Stimulated activated CD8-positive, alpha-beta memory T cell treated with anti-CD3 and anti-CD28 coated beads, Interleukin-7, amount 100 ng/mL, for 48 hours (primary cell): ENCODE results near the gene ATP6V0A1.
"Not testable (repeated sequence)": the region's sequence is repeated elsewhere in the genome, so short reads cannot be mapped to it uniquely, and the experiment has no call there.

ENCODE experiments used
- DNase-seq, 2 donors: peaks; one replicate each; pipeline ENCODE4 v3.0.0-alpha.2; 2020; ENCODE audit warnings: low read depth in 1 of 2; ENCODE audit errors: extremely low read depth in 1 of 2

ATP6V0A1 gene

DNA sequence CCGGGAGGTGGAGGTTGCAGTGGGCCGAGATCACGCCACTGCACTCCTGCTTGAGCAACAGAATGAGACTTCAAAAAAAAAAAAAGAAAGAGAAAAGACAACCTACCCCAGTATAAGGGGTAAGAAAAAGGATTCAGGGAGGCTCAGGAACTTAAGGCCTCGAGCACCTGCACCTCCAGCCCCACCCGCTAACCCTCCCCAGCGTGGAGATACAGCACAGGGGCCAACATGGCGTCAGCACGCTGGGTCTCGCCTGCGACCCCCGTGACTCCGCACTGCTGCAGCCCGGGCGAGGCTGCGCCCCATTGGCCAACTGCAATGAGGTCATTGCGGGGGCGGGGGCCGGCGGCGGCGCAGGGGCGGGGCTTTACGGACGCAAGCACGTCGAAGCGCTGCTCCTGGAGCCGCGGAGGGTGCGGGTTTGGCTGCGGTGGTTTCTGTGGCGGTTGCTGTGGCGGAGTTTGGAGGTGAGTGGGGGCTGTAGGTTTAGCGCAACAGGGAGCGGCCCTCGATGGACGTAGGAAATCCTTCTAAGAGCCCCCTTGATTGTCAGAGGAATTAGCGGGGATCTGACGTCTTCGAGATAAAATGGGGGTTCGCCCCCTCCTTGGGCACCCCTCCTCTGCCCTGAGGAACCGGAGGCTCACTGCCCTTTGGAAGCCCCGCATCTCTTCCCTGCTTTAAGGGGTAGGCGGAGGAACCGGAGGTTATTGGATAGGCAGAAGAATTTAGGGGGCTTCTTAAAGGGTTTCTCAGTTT, at the start of gene ATP6V0A1:
ATP6V0A1 (plus strand) TSS at position 382 of the 759 bp plus-strand sequence. CDS start 2,017 bp downstream, outside the sequence.
- peak; percentile 81 to 91 for DNase-seq

DNA sequence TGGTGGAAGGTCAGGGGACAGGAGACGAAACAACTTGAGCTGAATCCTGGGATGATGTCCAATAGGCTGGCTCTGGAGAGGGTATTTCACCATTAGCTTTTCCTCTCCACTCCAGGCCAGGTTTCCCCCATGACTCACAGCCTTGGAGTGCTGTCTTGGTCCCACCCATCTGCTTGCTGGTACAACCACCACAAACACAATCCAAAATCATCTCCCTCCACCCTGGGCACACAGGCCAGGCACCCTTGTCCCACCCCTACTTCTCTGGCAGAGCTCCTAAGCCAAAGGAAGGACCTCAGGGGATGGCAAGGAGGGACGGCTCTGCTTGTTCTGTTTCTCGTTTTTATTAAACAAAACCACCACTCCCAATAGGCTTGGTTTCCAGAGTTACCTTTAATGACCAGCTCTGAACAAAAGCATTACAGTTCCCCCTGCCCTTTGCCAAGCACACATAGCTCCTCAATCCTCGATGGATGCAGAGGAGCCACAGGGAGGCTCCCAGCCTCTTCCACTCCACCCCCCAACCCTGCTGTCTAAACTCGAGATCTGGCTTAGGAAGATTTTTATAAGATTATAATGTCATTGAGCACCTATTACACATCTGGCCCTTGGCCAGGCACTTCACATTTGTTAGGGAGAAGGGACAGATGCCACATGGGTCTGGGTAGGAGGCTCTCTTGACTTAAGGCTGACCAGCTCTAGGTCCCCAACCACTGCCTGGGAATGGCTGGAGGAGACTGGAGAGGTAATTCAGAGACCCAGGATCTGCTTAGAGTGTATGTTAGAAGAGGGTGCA, 49.0 kb upstream of the ATP6V0A1 start:
- DNase-seq, result no peak

- DNase-seq, result no peak
Observed at GRCh38 chr17:42410319-42410685, 48.4 kb upstream of the ATP6V0A1 start.

DNA sequence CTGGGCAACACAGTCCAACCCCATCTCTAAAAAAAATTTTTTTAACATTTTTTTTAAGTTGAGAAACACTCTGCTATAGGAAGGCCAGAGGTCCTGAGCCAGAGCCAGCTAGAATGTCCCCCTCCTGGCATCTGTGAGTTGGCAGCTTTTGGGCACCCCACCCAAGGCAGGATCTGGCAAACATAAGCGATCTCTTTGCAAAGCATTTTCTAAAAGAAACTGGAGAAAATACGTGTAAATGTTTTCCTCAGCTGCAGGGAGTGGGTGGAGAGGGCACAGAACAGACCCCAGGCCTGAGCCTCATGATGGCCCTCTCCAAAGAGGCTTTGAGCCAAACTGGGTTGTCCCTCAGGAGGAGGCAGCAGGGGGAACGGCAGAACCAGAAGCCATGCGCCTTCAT, 47.3 kb upstream of the ATP6V0A1 start:
- DNase-seq, result no peak

DNA sequence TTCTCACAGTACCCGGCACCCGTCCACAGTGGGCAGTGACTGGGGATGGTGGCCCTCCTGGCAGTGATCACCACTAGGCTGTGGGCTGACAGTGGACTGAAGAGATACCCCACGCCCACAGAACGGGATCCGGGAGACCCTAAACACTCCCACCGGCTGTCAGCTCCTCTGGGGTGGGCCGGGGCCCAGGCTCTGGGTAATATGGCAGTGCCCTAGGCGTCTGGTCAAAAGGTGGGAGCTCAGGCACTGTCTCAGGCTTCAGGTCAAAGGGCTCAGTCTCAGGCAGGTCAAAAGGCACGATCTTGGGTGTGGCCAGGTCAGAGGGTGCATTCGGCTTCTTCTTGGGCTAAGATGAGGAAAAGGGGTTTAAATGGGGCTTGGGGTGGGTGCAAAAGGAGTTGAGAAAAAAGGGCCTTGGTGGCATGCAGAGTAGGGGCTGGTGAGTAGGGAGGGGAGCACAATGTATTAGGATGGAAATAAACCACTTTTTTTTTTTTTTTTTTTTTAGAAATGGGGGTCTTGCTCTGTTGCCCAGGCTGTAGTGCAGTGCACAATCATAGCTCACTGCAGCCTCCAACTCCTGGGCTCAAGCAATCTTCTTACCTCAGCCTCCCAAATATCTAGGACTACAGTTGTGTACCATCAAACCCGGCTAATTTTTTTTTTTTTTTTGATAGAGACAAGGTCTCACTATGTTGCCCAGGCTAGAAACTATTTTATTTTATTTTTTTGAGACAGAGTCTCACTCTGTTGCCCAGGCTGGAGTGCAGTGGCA, 46.6 kb upstream of the ATP6V0A1 start:
- DNase-seq, result no peak

- no peak for DNase-seq
Observed at GRCh38 chr17:42413464-42414040, 45.1 kb upstream of the ATP6V0A1 start.

DNA sequence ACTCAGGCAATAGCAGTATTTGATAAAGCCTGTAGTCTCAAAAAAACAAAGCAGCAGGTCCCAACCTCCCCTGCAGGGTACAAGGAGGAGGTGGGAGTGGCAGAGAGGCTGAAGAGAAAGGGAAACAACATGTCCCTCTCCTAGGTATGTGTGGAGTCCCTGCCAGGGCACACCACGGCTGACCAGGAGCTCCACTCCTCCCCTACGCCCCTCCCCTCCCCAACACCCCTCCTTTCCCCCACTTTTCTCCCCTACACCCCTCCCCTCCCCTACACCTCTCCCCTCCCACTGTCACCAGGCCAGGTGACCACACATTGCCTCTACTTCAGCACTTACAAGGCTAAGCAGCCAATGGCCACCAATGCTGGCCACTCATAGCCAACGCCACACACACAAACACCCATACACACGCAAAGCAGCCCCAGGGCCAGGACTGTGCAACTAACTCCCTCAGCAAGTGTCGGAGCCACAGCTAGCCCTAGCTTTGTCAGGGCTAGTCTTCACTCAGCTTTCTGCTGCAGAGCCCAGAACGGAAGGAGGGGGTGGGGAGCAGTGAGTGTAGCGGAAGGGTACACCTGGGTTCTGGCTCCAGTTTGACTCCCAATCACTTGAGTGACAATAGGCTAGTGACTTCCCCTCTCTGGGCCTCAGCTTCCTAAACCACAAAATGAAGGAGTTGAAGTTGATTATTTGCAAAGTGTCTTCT, 43.8 kb upstream of the ATP6V0A1 start:
- no peak for DNase-seq

DNA sequence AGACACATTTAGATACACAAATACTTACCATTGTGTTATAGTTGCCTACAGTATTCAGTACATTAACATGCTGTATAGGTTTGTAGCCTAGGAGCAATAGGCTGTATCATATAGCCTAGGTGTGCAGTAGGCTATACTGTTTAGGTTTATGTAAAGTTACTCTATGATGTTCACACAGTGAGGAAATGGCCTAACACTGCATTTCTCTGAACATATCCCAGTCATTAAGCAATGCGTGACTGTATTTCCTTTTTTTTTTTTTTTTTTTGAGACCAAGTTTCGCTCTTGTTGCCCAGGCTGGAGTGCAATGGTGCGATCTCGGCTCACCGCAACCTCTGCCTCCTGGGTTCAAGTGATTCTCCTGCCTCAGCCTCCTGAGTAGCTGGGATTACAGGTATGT, 40.7 kb upstream of the ATP6V0A1 start:
- DNase-seq, result not testable (repeated sequence)

DNA sequence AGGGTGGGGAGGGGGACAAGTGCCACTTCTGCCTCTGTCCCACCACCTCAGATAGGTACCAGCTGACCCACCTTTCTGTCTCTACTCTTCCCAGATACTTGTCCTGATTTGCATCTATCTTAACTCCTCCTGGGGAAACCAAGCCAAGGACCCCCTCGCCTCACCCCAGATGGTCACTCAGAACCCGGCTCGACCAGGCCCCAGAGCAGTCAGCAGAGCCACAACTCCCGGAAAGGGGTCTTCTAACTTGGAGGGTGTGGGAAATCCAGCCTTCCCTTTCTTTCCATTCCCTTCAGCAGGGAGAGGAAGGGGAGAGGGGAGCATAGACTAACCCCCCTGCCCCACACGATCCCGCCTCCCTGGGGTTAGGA, 37.6 kb upstream of the ATP6V0A1 start:
- no peak for DNase-seq

DNA sequence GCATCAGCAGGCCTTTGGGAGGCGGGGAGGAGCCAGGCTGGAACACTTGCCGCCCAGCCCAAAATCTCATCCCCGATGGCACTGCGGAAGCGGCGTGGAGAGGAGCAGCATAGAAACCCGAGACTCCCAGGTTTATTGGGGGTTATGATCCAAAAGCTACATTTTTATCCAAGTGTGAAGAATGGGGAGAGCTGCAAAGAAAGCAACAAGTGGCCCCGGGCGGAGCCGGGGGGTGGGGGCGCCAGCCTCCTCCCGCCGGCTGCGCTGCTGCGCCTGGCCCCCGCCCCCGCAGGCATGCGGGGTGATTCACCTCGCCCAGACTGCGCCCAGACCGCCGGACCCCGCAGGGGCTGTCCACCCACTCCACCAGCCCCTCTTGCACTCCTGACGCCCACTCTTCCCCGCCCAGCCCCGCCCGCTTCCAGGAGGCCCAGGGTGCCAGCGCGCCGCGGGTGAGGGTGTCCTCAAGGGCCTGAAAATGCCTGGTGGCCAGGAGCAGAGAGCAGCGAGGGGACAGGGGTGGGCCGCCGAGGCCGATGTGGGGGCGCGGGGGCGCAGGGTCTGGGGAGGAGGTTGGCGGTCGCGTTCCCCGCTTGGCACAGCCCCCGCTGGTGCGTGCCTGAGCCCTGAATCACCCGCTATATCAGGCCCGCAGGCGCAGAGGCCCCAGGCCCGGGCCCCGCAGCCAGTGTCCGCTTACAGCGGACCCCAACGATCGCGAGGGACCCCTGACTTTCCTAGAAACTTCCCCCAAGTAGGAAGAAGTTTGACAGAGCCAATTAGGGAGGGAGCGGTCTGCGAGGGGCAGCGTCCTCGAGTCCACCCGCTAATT, 37.0 kb upstream of the ATP6V0A1 start:
- DNase-seq, result no peak

GRCh38 chr17:42422412-42422957, 36.2 kb upstream of the ATP6V0A1 start:
- no peak for DNase-seq

DNA sequence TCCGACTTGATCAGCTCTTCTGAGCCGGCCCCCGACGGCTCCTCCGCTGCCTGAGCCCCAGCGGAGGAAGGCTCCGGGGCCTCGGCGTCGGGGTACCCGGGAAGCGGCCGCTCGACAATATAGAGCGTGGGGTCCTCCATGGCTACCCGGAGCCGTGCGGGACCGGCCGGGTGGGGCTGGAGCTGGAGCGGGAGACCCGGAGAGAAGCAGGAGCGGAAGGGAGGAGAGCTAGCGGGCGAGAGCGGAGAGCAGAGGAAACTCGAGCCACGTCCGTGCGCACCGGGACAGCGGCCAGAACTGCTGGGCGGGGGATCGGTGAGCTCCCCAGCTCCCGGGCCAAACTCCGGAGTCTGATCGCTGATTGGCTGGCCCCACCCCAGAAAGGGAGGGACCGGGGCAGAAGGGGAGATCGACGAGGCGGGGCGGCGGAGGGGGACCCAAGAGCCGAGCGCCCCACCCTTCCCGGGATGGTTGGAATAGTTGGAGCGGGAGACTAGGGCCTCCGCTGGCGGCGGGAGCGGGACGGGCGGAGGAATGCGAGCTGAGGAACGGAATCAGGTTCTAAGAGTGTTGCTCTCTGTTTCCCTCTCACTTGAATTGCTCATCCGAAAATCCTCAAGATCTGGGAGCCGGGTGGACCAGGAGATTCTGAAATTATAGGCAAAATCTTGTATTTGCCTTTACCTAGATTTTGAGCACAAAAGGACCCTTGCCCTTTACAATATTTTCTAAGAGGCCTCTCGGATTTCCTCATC, 35.5 kb upstream of the ATP6V0A1 start, which contains the start of gene CAVIN1:
CAVIN1 (minus strand) TSS at position 299 of the 755 bp plus-strand sequence; CDS start at position 140, 159 bp downstream.
- no peak for DNase-seq

GRCh38 chr17:42423766-42424165, 34.9 kb upstream of the ATP6V0A1 start:
- no peak for DNase-seq

DNA sequence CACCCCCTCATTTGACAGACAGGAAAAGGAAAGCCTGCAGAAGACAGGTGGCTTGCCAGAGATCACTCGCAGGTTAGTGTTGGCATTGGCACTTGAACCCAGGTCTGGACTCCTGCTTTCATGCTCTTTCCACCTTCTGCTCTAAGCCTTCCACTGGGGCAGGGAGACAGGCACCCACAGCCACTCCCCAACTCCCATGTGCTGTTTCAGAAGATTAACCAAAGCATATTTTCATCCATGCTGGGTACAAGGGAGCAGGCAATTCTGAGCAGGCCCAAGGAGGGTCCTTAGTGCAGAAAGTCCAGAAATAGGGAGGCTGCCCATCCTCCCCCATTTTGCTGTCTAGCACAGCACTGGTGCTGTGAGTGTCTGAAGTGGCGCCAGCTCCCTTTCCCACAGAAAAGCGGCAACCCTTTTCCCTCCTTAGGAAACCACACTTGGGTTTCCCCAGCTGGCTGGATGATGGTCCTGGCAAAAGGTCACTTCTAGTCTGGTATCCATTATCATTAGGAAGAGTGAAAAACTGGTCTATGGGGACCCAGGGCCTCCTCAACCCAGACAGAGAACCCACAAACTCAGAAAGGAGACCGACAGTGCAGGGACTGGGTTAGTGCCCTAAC, 33.6 kb upstream of the ATP6V0A1 start:
- no peak for DNase-seq

GRCh38 chr17:42428141-42428944, 30.3 kb upstream of the ATP6V0A1 start:
- no peak for DNase-seq

GRCh38 chr17:42429726-42430447, 28.8 kb upstream of the ATP6V0A1 start:
- DNase-seq, result no peak

- no peak for DNase-seq
Observed at GRCh38 chr17:42431758-42432161, 26.9 kb upstream of the ATP6V0A1 start.
